GM23338 (cell line): ENCODE results near the gene PABPC1L. TPM values are rescaled to one million over a fixed set of nuclear protein-coding genes. Genes with fewer than 3 reads are reported as not detected.

Source experiments
- ATAC-seq: fragments of 200-7000 bp; cut with Tn5 transposase; 3 replicates; pipeline ENCODE4 v1.9.1; 2020
- DNase-seq: peaks from one replicate; pipeline ENCODE4 v3.0.0-alpha.2; 2015; ENCODE audit warnings: low spot score
- H2AFZ ChIP-seq: fragments of 200-600 bp; sonication (generic); 2 replicates; pipeline ENCODE4 v1.8.0; 2016; ENCODE audit warnings: antibody characterized with exemption, mild to moderate bottlenecking, moderate library complexity
- H3F3A ChIP-seq: fragments of 200-600 bp; sonication (generic); replicated peaks from 2 replicates; pipeline ENCODE4 v1.8.0; 2017; ENCODE audit warnings: antibody characterized with exemption, mixed run types, low read depth
- H3K27ac ChIP-seq: fragments of 200-600 bp; sonication (generic); 2 replicates; pipeline ENCODE4 v1.6.1; 2016; ENCODE audit warnings: low read depth
- H3K27me3 ChIP-seq: fragments of 200-600 bp; sonication (generic); 2 replicates; pipeline ENCODE4 v1.8.0; 2016; ENCODE audit warnings: mild to moderate bottlenecking, mixed run types, moderate library complexity; ENCODE audit not compliant: insufficient read depth
- H3K36me3 ChIP-seq: fragments of 200-600 bp; sonication (generic); 2 replicates; pipeline ENCODE4 v1.8.0; 2016; ENCODE audit warnings: mild to moderate bottlenecking; ENCODE audit not compliant: insufficient read depth
- H3K4me1 ChIP-seq: fragments of 200-600 bp; sonication (generic); 2 replicates; pipeline ENCODE4 v1.8.0; 2016; ENCODE audit warnings: mild to moderate bottlenecking, moderate library complexity; ENCODE audit not compliant: insufficient read depth
- H3K4me2 ChIP-seq: fragments of 200-600 bp; sonication (generic); 2 replicates; pipeline ENCODE4 v1.7.1; 2017; ENCODE audit warnings: mixed run types
- H3K4me3 ChIP-seq: fragments of 200-600 bp; sonication (generic); 2 replicates; pipeline ENCODE4 v1.6.1; 2016; ENCODE audit warnings: mixed run types
- H3K79me2 ChIP-seq: fragments of 200-600 bp; sonication (generic); replicated peaks from 2 replicates; pipeline ENCODE4 v1.8.0; 2017; ENCODE audit warnings: mild to moderate bottlenecking; ENCODE audit not compliant: insufficient read depth
- H3K9me2 ChIP-seq: fragments of 200-600 bp; sonication (generic); 2 replicates; pipeline ENCODE4 v1.8.0; 2017; ENCODE audit not compliant: insufficient read depth
- H4K20me1 ChIP-seq: fragments of 200-600 bp; sonication (generic); replicated peaks from 2 replicates; pipeline ENCODE4 v1.8.0; 2017; ENCODE audit warnings: mild to moderate bottlenecking; ENCODE audit not compliant: insufficient read depth
- H3K27ac Mint-ChIP-seq: 2 replicates; pipeline ENCODE4 v1.8.0; 2020; ENCODE audit warnings: inconsistent platforms, mild to moderate bottlenecking, moderate library complexity, mixed read lengths
- H3K27me3 Mint-ChIP-seq: 3 replicates; pipeline ENCODE4 v1.8.0; 2022; ENCODE audit warnings: low read depth, mild to moderate bottlenecking, moderate library complexity, mixed read lengths, inconsistent platforms; ENCODE audit not compliant: insufficient read depth, poor library complexity
- H3K36me3 Mint-ChIP-seq: 3 replicates; pipeline ENCODE4 v1.8.0; 2021; ENCODE audit warnings: low read depth, mild to moderate bottlenecking, inconsistent platforms, moderate library complexity, mixed read lengths
- H3K4me1 Mint-ChIP-seq: 3 replicates; pipeline ENCODE4 v1.8.0; 2020; ENCODE audit warnings: mild to moderate bottlenecking, inconsistent platforms, mixed read lengths
- H3K4me3 Mint-ChIP-seq: 3 replicates; pipeline ENCODE4 v1.8.0; 2021; ENCODE audit warnings: moderate library complexity, mild to moderate bottlenecking, inconsistent platforms, mixed read lengths
- H3K9me3 Mint-ChIP-seq: 3 replicates; pipeline ENCODE4 v1.8.0; 2020; ENCODE audit warnings: moderate library complexity, mild to moderate bottlenecking, inconsistent platforms, mixed read lengths
- CREB1 ChIP-seq: fragments of 250-450 bp; sonication (Bioruptor Pico); IDR thresholded peaks from 2 replicates; pipeline ENCODE4 v1.5.0; 2020; ENCODE audit warnings: low read depth, mild to moderate bottlenecking, moderate library complexity
- EZH2 ChIP-seq: fragments of 200-600 bp; sonication (generic); IDR thresholded peaks from one replicate; pipeline ENCODE4 v1.8.0; 2017; ENCODE audit warnings: antibody characterized with exemption, mild to moderate bottlenecking, low read depth; ENCODE audit not compliant: unreplicated experiment
- EZH2phosphoT487 ChIP-seq: fragments of 200-600 bp; sonication (generic); IDR thresholded peaks from one replicate; pipeline ENCODE4 v1.8.1; 2018; ENCODE audit warnings: antibody characterized with exemption; ENCODE audit not compliant: unreplicated experiment
- JUNB ChIP-seq: IDR thresholded peaks from one replicate; pipeline ENCODE4 v1.6.1; 2016; ENCODE audit warnings: antibody characterized with exemption; ENCODE audit not compliant: unreplicated experiment
- NANOG ChIP-seq: IDR thresholded peaks from 2 replicates; pipeline ENCODE4 v1.6.1; 2016; ENCODE audit warnings: antibody characterized with exemption, borderline replicate concordance
- POLR2AphosphoS5 ChIP-seq: IDR thresholded peaks from 2 replicates; pipeline ENCODE4 v1.6.1; 2016; ENCODE audit warnings: antibody characterized with exemption, low read depth
- STAT1 ChIP-seq: IDR thresholded peaks from one replicate; pipeline ENCODE4 v1.6.1; 2016; ENCODE audit warnings: antibody characterized with exemption; ENCODE audit not compliant: unreplicated experiment
- ZNF114 ChIP-seq: fragments of 250-450 bp; sonication (Bioruptor Pico); IDR thresholded peaks from 2 replicates; pipeline ENCODE4 v1.5.0; 2020; ENCODE audit warnings: mild to moderate bottlenecking, moderate library complexity
- ZNF331 ChIP-seq: fragments of 250-450 bp; sonication (Bioruptor Pico); IDR thresholded peaks from 2 replicates; pipeline ENCODE4 v1.5.0; 2020; ENCODE audit warnings: low read depth, mild to moderate bottlenecking, moderate library complexity
- polyA plus RNA-seq: library from polyadenylated mRNA; unstranded; fragments of >200 nt; fragmentation: Nextera tagmentation; extraction: Ambion mirVana; gene quantifications from 2 replicates; pipeline ENCODE4 v1.2.1, GENCODE V29; 2016
- total RNA-seq: library from RNA; depleted of rRNA; stranded (reverse); fragments of >200 nt; shearing (Covaris generic); gene quantifications from 2 replicates; pipeline ENCODE4 v1.2.3, GENCODE V29; 2014
- TF ChIP-seq, protein P1 (sequence below), 2 experiments: fragments of 200-600 bp in 1 of 2; sonication (generic) in 1 of 2; conservative IDR thresholded peaks; 2 replicates each; pipeline versions ENCODE4 v1.5.1 to v1.6.1; 2016 to 2017; ENCODE audit warnings: antibody characterized with exemption in 2 of 2, low read depth in 2 of 2, mild to moderate bottlenecking in 2 of 2, moderate library complexity in 1 of 2
- TF ChIP-seq, protein P2 (sequence below): fragments of 250-450 bp; sonication (Bioruptor Pico); IDR thresholded peaks from 2 replicates; pipeline ENCODE4 v1.5.0; 2020; ENCODE audit warnings: mild to moderate bottlenecking, moderate library complexity
- TF ChIP-seq, protein P3 (sequence below): IDR thresholded peaks from one replicate; pipeline ENCODE4 v1.6.1; 2018; ENCODE audit warnings: antibody characterized with exemption; ENCODE audit not compliant: unreplicated experiment
- TF ChIP-seq, protein P4 (sequence below): IDR thresholded peaks from 2 replicates; pipeline ENCODE4 v1.6.1; 2016; ENCODE audit warnings: antibody characterized with exemption

Gene PABPC1L
- total and polyA plus RNA-seq, 2 experiments from 2014 or later, result 44.4 to 49.1 TPM

DNA sequence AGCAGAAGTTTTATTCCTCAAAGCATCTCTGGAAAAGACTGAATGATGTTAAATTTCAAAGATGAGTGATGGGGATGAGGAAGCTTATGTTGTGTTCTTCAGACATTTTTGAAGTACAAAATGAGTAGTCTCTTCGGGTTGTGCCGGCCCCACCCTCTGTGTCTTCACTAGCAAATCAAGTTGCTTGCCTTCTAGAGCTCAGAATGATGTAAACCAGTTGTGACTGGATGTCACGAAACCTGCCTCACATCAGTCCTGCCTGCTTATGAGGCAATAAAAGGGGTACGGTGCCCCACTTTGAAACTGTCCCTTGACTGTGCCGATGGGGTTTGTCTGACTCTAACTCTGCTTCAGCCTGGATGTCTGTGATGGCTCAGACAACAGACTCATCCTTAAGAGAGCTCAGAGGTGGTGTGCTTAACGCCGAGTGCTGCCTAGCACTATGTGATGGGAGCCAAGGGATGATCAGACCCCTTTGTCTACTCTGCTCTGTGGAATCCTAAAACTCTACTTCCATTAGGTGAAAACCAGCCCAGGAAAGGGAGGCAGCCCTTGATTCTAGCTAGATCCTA lies 31.3 kb downstream of the PABPC1L start:
- H3F3A ChIP-seq, result peaks cover 3% of the 10 kb centered on the region; the same call in 1 of the 2 replicates
- Mint-ChIP-seq H3K4me1 (no peaks in the 10 kb centered on the region), H3K36me3 (peaks cover 72% of the 10 kb centered on the region), H3K4me3 (no peak overlapping the region), H3K27ac (no peak overlapping the region; the same call in 1 of the 2 replicates), H3K27me3 (no peaks in the 10 kb centered on the region), H3K9me3 (no peaks in the 10 kb centered on the region)
- no peaks in the 10 kb centered on the region for H3K4me1 ChIP-seq
- peaks cover 22% of the 10 kb centered on the region for H3K36me3 ChIP-seq
- DNase-seq (no peak), ATAC-seq (no peak)
- H2AFZ ChIP-seq, result no peak overlapping the region
- H3K27ac ChIP-seq, result no peak overlapping the region
- no peaks in the 10 kb centered on the region for H3K27me3 ChIP-seq
- H3K4me2 ChIP-seq, result no peak overlapping the region
- H3K9me2 ChIP-seq, result no peaks in the 10 kb centered on the region
- TF ChIP-seq JUNB (no peak), EZH2 (no peak), ZNF331 (CRISPR knock-in tag) (no peak), NANOG (no peak), POLR2AphosphoS5 (no peak), ZNF114 (no peak), CREB1 (CRISPR knock-in tag) (no peak), STAT1 (no peak), EZH2phosphoT487 (no peak)
- TF ChIP-seq, protein P1, sequence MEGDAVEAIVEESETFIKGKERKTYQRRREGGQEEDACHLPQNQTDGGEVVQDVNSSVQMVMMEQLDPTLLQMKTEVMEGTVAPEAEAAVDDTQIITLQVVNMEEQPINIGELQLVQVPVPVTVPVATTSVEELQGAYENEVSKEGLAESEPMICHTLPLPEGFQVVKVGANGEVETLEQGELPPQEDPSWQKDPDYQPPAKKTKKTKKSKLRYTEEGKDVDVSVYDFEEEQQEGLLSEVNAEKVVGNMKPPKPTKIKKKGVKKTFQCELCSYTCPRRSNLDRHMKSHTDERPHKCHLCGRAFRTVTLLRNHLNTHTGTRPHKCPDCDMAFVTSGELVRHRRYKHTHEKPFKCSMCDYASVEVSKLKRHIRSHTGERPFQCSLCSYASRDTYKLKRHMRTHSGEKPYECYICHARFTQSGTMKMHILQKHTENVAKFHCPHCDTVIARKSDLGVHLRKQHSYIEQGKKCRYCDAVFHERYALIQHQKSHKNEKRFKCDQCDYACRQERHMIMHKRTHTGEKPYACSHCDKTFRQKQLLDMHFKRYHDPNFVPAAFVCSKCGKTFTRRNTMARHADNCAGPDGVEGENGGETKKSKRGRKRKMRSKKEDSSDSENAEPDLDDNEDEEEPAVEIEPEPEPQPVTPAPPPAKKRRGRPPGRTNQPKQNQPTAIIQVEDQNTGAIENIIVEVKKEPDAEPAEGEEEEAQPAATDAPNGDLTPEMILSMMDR (conservative IDR thresholded peaks at IDR 0.05; ENCODE audit: low read depth in 2 of 2), result no peak
- TF ChIP-seq, protein P2, sequence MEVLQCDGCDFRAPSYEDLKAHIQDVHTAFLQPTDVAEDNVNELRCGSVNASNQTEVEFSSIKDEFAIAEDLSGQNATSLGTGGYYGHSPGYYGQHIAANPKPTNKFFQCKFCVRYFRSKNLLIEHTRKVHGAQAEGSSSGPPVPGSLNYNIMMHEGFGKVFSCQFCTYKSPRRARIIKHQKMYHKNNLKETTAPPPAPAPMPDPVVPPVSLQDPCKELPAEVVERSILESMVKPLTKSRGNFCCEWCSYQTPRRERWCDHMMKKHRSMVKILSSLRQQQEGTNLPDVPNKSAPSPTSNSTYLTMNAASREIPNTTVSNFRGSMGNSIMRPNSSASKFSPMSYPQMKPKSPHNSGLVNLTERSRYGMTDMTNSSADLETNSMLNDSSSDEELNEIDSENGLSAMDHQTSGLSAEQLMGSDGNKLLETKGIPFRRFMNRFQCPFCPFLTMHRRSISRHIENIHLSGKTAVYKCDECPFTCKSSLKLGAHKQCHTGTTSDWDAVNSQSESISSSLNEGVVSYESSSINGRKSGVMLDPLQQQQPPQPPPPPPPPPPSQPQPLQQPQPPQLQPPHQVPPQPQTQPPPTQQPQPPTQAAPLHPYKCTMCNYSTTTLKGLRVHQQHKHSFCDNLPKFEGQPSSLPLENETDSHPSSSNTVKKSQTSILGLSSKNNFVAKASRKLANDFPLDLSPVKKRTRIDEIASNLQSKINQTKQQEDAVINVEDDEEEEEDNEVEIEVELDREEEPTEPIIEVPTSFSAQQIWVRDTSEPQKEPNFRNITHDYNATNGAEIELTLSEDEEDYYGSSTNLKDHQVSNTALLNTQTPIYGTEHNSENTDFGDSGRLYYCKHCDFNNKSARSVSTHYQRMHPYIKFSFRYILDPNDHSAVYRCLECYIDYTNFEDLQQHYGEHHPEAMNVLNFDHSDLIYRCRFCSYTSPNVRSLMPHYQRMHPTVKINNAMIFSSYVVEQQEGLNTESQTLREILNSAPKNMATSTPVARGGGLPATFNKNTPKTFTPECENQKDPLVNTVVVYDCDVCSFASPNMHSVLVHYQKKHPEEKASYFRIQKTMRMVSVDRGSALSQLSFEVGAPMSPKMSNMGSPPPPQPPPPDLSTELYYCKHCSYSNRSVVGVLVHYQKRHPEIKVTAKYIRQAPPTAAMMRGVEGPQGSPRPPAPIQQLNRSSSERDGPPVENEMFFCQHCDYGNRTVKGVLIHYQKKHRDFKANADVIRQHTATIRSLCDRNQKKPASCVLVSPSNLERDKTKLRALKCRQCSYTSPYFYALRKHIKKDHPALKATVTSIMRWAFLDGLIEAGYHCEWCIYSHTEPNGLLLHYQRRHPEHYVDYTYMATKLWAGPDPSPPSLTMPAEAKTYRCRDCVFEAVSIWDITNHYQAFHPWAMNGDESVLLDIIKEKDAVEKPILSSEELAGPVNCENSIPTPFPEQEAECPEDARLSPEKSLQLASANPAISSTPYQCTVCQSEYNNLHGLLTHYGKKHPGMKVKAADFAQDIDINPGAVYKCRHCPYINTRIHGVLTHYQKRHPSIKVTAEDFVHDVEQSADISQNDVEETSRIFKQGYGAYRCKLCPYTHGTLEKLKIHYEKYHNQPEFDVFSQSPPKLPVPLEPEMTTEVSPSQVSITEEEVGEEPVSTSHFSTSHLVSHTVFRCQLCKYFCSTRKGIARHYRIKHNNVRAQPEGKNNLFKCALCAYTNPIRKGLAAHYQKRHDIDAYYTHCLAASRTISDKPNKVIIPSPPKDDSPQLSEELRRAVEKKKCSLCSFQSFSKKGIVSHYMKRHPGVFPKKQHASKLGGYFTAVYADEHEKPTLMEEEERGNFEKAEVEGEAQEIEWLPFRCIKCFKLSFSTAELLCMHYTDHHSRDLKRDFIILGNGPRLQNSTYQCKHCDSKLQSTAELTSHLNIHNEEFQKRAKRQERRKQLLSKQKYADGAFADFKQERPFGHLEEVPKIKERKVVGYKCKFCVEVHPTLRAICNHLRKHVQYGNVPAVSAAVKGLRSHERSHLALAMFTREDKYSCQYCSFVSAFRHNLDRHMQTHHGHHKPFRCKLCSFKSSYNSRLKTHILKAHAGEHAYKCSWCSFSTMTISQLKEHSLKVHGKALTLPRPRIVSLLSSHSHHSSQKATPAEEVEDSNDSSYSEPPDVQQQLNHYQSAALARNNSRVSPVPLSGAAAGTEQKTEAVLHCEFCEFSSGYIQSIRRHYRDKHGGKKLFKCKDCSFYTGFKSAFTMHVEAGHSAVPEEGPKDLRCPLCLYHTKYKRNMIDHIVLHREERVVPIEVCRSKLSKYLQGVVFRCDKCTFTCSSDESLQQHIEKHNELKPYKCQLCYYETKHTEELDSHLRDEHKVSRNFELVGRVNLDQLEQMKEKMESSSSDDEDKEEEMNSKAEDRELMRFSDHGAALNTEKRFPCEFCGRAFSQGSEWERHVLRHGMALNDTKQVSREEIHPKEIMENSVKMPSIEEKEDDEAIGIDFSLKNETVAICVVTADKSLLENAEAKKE (CRISPR knock-in tag), result no peak
- TF ChIP-seq, protein P3, sequence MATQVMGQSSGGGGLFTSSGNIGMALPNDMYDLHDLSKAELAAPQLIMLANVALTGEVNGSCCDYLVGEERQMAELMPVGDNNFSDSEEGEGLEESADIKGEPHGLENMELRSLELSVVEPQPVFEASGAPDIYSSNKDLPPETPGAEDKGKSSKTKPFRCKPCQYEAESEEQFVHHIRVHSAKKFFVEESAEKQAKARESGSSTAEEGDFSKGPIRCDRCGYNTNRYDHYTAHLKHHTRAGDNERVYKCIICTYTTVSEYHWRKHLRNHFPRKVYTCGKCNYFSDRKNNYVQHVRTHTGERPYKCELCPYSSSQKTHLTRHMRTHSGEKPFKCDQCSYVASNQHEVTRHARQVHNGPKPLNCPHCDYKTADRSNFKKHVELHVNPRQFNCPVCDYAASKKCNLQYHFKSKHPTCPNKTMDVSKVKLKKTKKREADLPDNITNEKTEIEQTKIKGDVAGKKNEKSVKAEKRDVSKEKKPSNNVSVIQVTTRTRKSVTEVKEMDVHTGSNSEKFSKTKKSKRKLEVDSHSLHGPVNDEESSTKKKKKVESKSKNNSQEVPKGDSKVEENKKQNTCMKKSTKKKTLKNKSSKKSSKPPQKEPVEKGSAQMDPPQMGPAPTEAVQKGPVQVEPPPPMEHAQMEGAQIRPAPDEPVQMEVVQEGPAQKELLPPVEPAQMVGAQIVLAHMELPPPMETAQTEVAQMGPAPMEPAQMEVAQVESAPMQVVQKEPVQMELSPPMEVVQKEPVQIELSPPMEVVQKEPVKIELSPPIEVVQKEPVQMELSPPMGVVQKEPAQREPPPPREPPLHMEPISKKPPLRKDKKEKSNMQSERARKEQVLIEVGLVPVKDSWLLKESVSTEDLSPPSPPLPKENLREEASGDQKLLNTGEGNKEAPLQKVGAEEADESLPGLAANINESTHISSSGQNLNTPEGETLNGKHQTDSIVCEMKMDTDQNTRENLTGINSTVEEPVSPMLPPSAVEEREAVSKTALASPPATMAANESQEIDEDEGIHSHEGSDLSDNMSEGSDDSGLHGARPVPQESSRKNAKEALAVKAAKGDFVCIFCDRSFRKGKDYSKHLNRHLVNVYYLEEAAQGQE, result no peak
- TF ChIP-seq, protein P4, sequence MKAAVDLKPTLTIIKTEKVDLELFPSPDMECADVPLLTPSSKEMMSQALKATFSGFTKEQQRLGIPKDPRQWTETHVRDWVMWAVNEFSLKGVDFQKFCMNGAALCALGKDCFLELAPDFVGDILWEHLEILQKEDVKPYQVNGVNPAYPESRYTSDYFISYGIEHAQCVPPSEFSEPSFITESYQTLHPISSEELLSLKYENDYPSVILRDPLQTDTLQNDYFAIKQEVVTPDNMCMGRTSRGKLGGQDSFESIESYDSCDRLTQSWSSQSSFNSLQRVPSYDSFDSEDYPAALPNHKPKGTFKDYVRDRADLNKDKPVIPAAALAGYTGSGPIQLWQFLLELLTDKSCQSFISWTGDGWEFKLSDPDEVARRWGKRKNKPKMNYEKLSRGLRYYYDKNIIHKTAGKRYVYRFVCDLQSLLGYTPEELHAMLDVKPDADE, result no peak
- no peak overlapping the region for H3K4me3 ChIP-seq
- no peaks in the 10 kb centered on the region for H3K79me2 ChIP-seq
- peaks cover 3% of the 10 kb centered on the region for H4K20me1 ChIP-seq
